ENCODE measurements around the gene MX2. TPM values are rescaled to one million over a fixed set of nuclear protein-coding genes. Genes with fewer than 3 reads are reported as not detected.
A peak's percentile ranks its signal among the peaks of the same experiment; 100 is the strongest.

The MX2 gene
- total RNA-seq, 1 donor from 2014 or later = 0.92 TPM

- Mint-ChIP-seq H3K36me3 (peaks cover 18% of the 10 kb centered on the region), H3K4me3 (no peak overlapping the region), H3K27ac (no peak overlapping the region), H3K27me3 (no peaks in the 10 kb centered on the region), H3K4me1 (ENCODE audit: unreplicated experiment) (no peaks in the 10 kb centered on the region), H3K9me3 (peaks cover 5% of the 10 kb centered on the region)
- TF ChIP-seq, protein P1, sequence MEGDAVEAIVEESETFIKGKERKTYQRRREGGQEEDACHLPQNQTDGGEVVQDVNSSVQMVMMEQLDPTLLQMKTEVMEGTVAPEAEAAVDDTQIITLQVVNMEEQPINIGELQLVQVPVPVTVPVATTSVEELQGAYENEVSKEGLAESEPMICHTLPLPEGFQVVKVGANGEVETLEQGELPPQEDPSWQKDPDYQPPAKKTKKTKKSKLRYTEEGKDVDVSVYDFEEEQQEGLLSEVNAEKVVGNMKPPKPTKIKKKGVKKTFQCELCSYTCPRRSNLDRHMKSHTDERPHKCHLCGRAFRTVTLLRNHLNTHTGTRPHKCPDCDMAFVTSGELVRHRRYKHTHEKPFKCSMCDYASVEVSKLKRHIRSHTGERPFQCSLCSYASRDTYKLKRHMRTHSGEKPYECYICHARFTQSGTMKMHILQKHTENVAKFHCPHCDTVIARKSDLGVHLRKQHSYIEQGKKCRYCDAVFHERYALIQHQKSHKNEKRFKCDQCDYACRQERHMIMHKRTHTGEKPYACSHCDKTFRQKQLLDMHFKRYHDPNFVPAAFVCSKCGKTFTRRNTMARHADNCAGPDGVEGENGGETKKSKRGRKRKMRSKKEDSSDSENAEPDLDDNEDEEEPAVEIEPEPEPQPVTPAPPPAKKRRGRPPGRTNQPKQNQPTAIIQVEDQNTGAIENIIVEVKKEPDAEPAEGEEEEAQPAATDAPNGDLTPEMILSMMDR (conservative IDR thresholded peaks at IDR 0.05) = no peak
- DNase-seq (ENCODE audit: extremely low spot score, unreplicated experiment) = peak; percentile 2
Observed at GRCh38 chr21:41437729-41438128, 75.9 kb downstream of the MX2 start.

DNA sequence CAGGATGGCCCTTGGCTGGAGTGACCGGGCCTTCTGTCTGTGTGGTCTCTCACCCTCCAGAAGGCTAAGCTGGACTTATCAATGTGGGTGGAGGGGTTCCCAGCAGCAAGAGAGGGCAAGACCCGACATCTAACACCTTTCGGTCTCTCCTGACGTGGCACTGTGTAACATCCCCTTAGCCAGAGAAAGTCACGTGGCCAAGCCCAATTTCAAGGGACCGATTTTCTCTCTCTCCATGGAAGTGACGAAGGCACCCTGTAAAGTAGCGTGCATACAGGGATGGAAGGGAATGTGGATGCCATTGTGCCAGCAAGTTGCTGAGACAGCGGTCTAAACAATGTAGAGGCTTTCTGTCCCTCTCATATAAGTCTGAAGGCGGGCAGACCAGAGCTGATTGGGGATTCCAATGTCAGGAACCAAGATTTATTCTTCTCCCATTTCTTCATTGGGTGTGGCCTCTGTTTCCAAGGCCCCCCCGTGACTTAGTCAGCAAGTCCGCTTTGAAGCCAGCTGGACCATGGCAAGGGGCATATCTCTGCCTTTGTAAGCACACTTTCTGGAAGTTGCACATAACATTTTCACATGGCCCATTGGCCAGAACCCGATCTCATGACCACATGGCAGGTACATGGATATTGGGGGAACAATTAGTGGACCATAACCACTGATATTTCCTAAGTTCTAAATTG, 76.7 kb downstream of the MX2 start:
- Mint-ChIP-seq H3K27me3 (no peaks in the 10 kb centered on the region), H3K9me3 (peaks cover 5% of the 10 kb centered on the region), H3K27ac (no peak overlapping the region), H3K4me3 (no peak overlapping the region), H3K36me3 (peaks cover 18% of the 10 kb centered on the region), H3K4me1 (ENCODE audit: unreplicated experiment) (no peaks in the 10 kb centered on the region)
- DNase-seq (ENCODE audit: extremely low spot score, unreplicated experiment) = no peak
- TF ChIP-seq, protein P1 (conservative IDR thresholded peaks at IDR 0.05) = no peak

DNA sequence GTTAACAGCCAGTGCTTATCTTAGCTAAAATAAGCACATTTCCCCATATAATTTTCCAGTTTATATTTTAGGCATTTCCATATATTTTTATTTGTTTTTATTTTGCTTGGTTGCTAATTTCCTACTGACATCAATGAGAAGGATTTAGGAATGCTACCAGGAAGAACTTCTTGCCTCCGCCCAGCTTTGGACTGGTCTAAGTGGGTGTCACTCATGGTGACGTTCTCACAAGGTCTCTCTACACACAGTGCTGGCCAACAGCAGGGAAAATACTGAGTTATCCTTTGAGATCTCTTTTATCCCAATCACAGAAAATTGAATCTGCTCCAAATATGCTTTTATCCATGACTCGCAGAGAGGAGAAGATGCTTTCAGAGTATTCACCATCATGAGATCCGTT, 77.4 kb downstream of the MX2 start:
- H3K4me1 Mint-ChIP-seq (ENCODE audit: unreplicated experiment) = no peaks in the 10 kb centered on the region
- TF ChIP-seq, protein P1 (conservative IDR thresholded peaks at IDR 0.05) = no peak
- no peak overlapping the region for H3K4me3 Mint-ChIP-seq
- H3K36me3 Mint-ChIP-seq = peaks cover 18% of the 10 kb centered on the region
- no peak for DNase-seq (ENCODE audit: extremely low spot score, unreplicated experiment)
- H3K27ac Mint-ChIP-seq = no peak overlapping the region
- H3K9me3 Mint-ChIP-seq = peaks cover 4% of the 10 kb centered on the region
- H3K27me3 Mint-ChIP-seq = no peaks in the 10 kb centered on the region

DNA sequence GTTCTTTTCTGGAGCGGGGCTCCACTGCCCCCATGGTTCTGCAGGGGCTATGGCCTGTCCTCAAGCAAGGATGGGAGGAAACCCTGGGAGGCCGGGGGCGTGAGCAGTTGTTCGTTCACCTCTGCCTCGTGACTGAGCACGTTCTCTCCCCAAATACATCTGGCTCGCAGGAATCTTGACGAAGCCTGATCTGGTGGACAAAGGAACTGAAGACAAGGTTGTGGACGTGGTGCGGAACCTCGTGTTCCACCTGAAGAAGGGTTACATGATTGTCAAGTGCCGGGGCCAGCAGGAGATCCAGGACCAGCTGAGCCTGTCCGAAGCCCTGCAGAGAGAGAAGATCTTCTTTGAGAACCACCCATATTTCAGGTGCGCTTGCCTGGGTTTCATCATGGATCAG, 79.7 kb downstream of the MX2 start:
- no peak for DNase-seq (ENCODE audit: extremely low spot score, unreplicated experiment)
- H3K4me1 Mint-ChIP-seq (ENCODE audit: unreplicated experiment) = peaks cover 5% of the 10 kb centered on the region
- H3K9me3 Mint-ChIP-seq = no peaks in the 10 kb centered on the region
- no peak overlapping the region for H3K27ac Mint-ChIP-seq
- H3K4me3 Mint-ChIP-seq = no peak overlapping the region
- no peaks in the 10 kb centered on the region for H3K27me3 Mint-ChIP-seq
- peaks cover 4% of the 10 kb centered on the region for H3K36me3 Mint-ChIP-seq
- TF ChIP-seq, protein P1 (conservative IDR thresholded peaks at IDR 0.05) = no peak

GRCh38 chr21:41442481-41443186, 80.8 kb downstream of the MX2 start:
- DNase-seq (ENCODE audit: extremely low spot score, unreplicated experiment) = no peak
- TF ChIP-seq, protein P1 (conservative IDR thresholded peaks at IDR 0.05) = no peak
- Mint-ChIP-seq H3K27ac (no peak overlapping the region), H3K4me3 (no peak overlapping the region), H3K27me3 (no peaks in the 10 kb centered on the region), H3K9me3 (no peaks in the 10 kb centered on the region), H3K4me1 (ENCODE audit: unreplicated experiment) (peaks cover 5% of the 10 kb centered on the region), H3K36me3 (no peaks in the 10 kb centered on the region)

Measured in type B pancreatic cell (in vitro differentiated cells).